SK-N-SH (cell line): Measurements from ENCODE around the gene PCP2. TPM values are rescaled to one million over a fixed set of nuclear protein-coding genes. Genes with fewer than 3 reads are reported as not detected.

Experiments used
- CTCF ChIA-PET: fragments of 300-600, 350-600 bp; formaldehyde crosslinking; extraction: SDS; loops from one replicate; lab custom pipeline; 2021; lab: Yijun Ruan, JAX
- POLR2A ChIA-PET: fragments of 350-600 bp; sonication (Branson Sonifier 250); formaldehyde crosslinking; extraction: SDS; loops from one replicate; lab custom pipeline; 2020; ENCODE audit warnings: antibody characterized with exemption, inconsistent platforms; lab: Yijun Ruan, JAX
- DNase-seq: peaks from one replicate; pipeline ENCODE4 v3.0.0; 2012
- H2AFZ ChIP-seq: fragments of 200-600 bp; sonication (generic); 2 replicates; pipeline ENCODE4 v1.8.1; 2016; ENCODE audit warnings: antibody characterized with exemption, mild to moderate bottlenecking, low read depth
- H3F3A ChIP-seq: fragments of 200-600 bp; sonication (generic); replicated peaks from 2 replicates; pipeline ENCODE3; 2016; ENCODE audit warnings: antibody characterized with exemption, mild to moderate bottlenecking; ENCODE audit not compliant: insufficient read depth
- H3K27ac ChIP-seq, 2 experiments: fragments of 200-500 bp in 1 of 2; fragments of 200-600 bp in 1 of 2; sonication (Bioruptor generic) in 1 of 2; sonication (generic), shearing (Covaris generic) in 1 of 2; 2 replicates each; pipeline versions ENCODE4 v1.5.1 to v1.6.1; 2014 to 2016; ENCODE audit warnings: low read depth in 2 of 2, inconsistent platforms in 1 of 2, low read length in 1 of 2, mild to moderate bottlenecking in 1 of 2, mixed read lengths in 1 of 2
- H3K27me3 ChIP-seq: fragments of 200-600 bp; sonication (generic), shearing (Covaris generic); 2 replicates; pipeline ENCODE4 v1.6.1; 2016; ENCODE audit warnings: mixed run types; ENCODE audit not compliant: insufficient read depth
- H3K36me3 ChIP-seq, 2 experiments: fragments of 200-500 bp in 1 of 2; fragments of 200-600 bp in 1 of 2; sonication (Bioruptor generic) in 1 of 2; sonication (generic) in 1 of 2; replicated peaks in 1 of 2; 2 replicates each; pipeline versions ENCODE3 to v1.5.1; 2014 to 2016; ENCODE audit warnings: low read length in 1 of 2, mild to moderate bottlenecking in 1 of 2; ENCODE audit not compliant: insufficient read depth in 2 of 2, control insufficient read depth in 1 of 2
- H3K4me1 ChIP-seq, 2 experiments: fragments of 200-500 bp in 1 of 2; fragments of 200-600 bp in 1 of 2; sonication (Bioruptor generic) in 1 of 2; sonication (generic), shearing (Covaris generic) in 1 of 2; 2 replicates each; pipeline versions ENCODE4 v1.5.1 to v1.6.1; 2014 to 2016; ENCODE audit warnings: low read depth in 1 of 2, low read length in 1 of 2, mixed run types in 1 of 2; ENCODE audit not compliant: insufficient read depth in 2 of 2, control insufficient read depth in 1 of 2
- H3K4me2 ChIP-seq: fragments of 200-600 bp; sonication (generic), shearing (Covaris generic); 2 replicates; pipeline ENCODE4 v1.6.1; 2017; ENCODE audit warnings: mixed run types
- H3K4me3 ChIP-seq, 2 experiments: fragments of 200-500 bp in 1 of 2; fragments of 200-600 bp in 1 of 2; sonication (Bioruptor generic) in 1 of 2; sonication (generic), shearing (Covaris generic) in 1 of 2; 2 replicates each; pipeline versions ENCODE4 v1.5.1 to v1.8.1; 2014 to 2016; ENCODE audit warnings: low read depth in 2 of 2, inconsistent platforms in 1 of 2, low read length in 1 of 2, mild to moderate bottlenecking in 1 of 2, mixed read lengths in 1 of 2, moderate library complexity in 1 of 2
- H3K79me2 ChIP-seq: fragments of 200-600 bp; sonication (generic); 2 replicates; pipeline ENCODE4 v1.8.1; 2017; ENCODE audit warnings: mild to moderate bottlenecking; ENCODE audit not compliant: insufficient read depth
- H3K9ac ChIP-seq: fragments of 200-600 bp; sonication (generic); 2 replicates; pipeline ENCODE4 v1.6.1; 2017; ENCODE audit warnings: mixed run types
- H3K9me2 ChIP-seq: fragments of 200-600 bp; sonication (generic); 2 replicates; pipeline ENCODE4 v1.6.1; 2017; ENCODE audit warnings: mixed run types
- H3K9me3 ChIP-seq: fragments of 200-600 bp; sonication (generic); 2 replicates; pipeline ENCODE4 v1.6.1; 2017; ENCODE audit warnings: mixed run types, mild to moderate bottlenecking, moderate library complexity
- H4K20me1 ChIP-seq: fragments of 200-600 bp; sonication (generic); 2 replicates; pipeline ENCODE4 v1.6.1; 2017; ENCODE audit warnings: mild to moderate bottlenecking, mixed run types; ENCODE audit not compliant: insufficient read depth
- CHD2 ChIP-seq: fragments of 150-350 bp; IDR thresholded peaks from 2 replicates; pipeline ENCODE4 v1.6.1; 2018; ENCODE audit warnings: low read length; ENCODE audit not compliant: partially characterized antibody
- FOSL2 ChIP-seq: IDR thresholded peaks from 2 replicates; pipeline ENCODE4 v1.4.0; 2012; ENCODE audit warnings: low read depth, mild to moderate bottlenecking, moderate library complexity, borderline replicate concordance
- GABPA ChIP-seq: IDR thresholded peaks from 2 replicates; pipeline ENCODE4 v1.4.0; 2012; ENCODE audit warnings: low read depth, mild to moderate bottlenecking
- NFIC ChIP-seq: IDR thresholded peaks from 2 replicates; pipeline ENCODE4 v1.4.0; 2012; ENCODE audit warnings: borderline replicate concordance
- PBX3 ChIP-seq: IDR thresholded peaks from 2 replicates; pipeline ENCODE4; 2012
- RCOR1 ChIP-seq: fragments of 150-350 bp; IDR thresholded peaks from 2 replicates; pipeline ENCODE4 v1.6.1; 2017; ENCODE audit warnings: antibody characterized with exemption, low read length
- RXRA ChIP-seq: IDR thresholded peaks from 2 replicates; pipeline ENCODE4 v1.4.0; 2012; ENCODE audit warnings: low read depth, mild to moderate bottlenecking, borderline replicate concordance
- SIN3A ChIP-seq: IDR thresholded peaks from 2 replicates; pipeline ENCODE4 v1.6.1; 2012; ENCODE audit warnings: low read depth, mild to moderate bottlenecking, low read length, moderate library complexity, borderline replicate concordance
- TEAD4 ChIP-seq: IDR thresholded peaks from 2 replicates; pipeline ENCODE4 v1.4.0; 2012; ENCODE audit warnings: mild to moderate bottlenecking, borderline replicate concordance; ENCODE audit not compliant: insufficient read depth
- WGBS: methylation state at CpG from one replicate; pipeline ENCODE4 v1.1.6; 2017; ENCODE audit warnings: low lambda C conversion rate; 5-methylcytosine and 5-hydroxymethylcytosine counted together
- polyA plus RNA-seq, 3 experiments: library from polyadenylated mRNA; depleted of rRNA; stranded (reverse); fragments of >200 nt; gene quantifications; 2 replicates each; pipeline ENCODE4 v1.2.3, GENCODE V29; 2012
- TF ChIP-seq, protein P1 (sequence below): IDR thresholded peaks from 2 replicates; pipeline ENCODE4 v1.6.1; 2012; ENCODE audit warnings: mild to moderate bottlenecking, low read depth, low read length, moderate library complexity

Gene PCP2
- polyA plus RNA-seq, 1 of the 3 experiments (the other 2 are of a cell fraction) = not detected

- ChIA-PET CTCF (interaction anchor here (0.6 to 4.3 kb wide), 6 partner anchors 11 to 635 kb away, joined by 3 to 16 read pairs (median 4); partner anchors contain the start of gene TRAPPC5), POLR2A (no interaction called here)
- Histone ChIP-seq H3K27ac (no peak overlapping the region), H3K4me2 (no peak overlapping the region), H3K36me3 (no peaks in the 10 kb centered on the region), H3K27me3 (peaks cover 58% of the 10 kb centered on the region), H3K9me2 (no peaks in the 10 kb centered on the region), H3K9me3 (no peaks in the 10 kb centered on the region), H3K79me2 (no peaks in the 10 kb centered on the region), H4K20me1 (no peaks in the 10 kb centered on the region), H3K9ac (no peak overlapping the region), H3F3A (no peaks in the 10 kb centered on the region), H2AFZ (no peak overlapping the region), H3K4me1 (no peaks in the 10 kb centered on the region), H3K4me3 (no peak overlapping the region)
- TF ChIP-seq PBX3 = no peak
- TF ChIP-seq RXRA = no peak
- 24% methylated on average over 7 of the region's 9 CpGs for WGBS
- no peak for DNase-seq
Observed at GRCh38 chr19:7669641-7670040, 36.1 kb upstream of the PCP2 start.

DNA sequence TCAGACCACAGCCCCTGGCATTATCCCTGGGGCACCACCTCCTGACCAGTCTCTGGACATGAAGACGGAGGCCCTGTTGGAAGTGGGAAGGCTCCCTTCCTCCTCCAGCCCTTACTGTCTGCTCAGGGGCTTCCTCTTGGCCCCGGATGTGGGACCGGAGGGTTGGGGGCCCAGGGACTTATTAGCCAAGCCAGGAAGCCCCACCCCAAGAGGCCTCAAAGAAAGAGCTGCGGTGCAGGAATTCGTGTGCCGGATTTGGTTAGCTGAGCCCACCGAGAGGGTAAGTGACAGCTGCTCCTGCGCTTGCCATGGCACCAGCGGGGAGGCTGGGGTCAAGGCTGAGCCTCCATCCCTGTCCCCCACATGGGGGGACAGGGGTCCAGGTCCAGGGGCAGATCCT, 35.3 kb upstream of the PCP2 start, which contains the start of gene RETN:
Gene RETN (plus strand): TSS at position 208 of the 400 bp plus-strand sequence. CDS start 278 bp downstream, outside the sequence.
- ChIA-PET POLR2A (no interaction called here), CTCF (interaction anchor here (0.6 to 4.3 kb wide), 6 partner anchors 12 to 315 kb away, joined by 3 to 16 read pairs (median 6); partner anchors contain the start of gene TRAPPC5)
- H3K79me2 ChIP-seq = no peaks in the 10 kb centered on the region
- no peaks in the 10 kb centered on the region for H3F3A ChIP-seq
- H3K27ac ChIP-seq = no peak within 1 kb of the TSS
- peaks cover 66% of the 10 kb centered on the region for H3K27me3 ChIP-seq
- H4K20me1 ChIP-seq = no peaks in the 10 kb centered on the region
- H3K36me3 ChIP-seq = no peaks in the 10 kb centered on the region
- no peak within 1 kb of the TSS for H2AFZ ChIP-seq
- DNase-seq = no peak
- TF ChIP-seq FOSL2 = no peak
- TF ChIP-seq RCOR1 = no peak
- no peak for TF ChIP-seq NFIC
- TF ChIP-seq SIN3A = no peak
- TF ChIP-seq CHD2 = no peak
- TF ChIP-seq TEAD4 = no peak
- TF ChIP-seq GABPA = no peak
- TF ChIP-seq, protein P1, sequence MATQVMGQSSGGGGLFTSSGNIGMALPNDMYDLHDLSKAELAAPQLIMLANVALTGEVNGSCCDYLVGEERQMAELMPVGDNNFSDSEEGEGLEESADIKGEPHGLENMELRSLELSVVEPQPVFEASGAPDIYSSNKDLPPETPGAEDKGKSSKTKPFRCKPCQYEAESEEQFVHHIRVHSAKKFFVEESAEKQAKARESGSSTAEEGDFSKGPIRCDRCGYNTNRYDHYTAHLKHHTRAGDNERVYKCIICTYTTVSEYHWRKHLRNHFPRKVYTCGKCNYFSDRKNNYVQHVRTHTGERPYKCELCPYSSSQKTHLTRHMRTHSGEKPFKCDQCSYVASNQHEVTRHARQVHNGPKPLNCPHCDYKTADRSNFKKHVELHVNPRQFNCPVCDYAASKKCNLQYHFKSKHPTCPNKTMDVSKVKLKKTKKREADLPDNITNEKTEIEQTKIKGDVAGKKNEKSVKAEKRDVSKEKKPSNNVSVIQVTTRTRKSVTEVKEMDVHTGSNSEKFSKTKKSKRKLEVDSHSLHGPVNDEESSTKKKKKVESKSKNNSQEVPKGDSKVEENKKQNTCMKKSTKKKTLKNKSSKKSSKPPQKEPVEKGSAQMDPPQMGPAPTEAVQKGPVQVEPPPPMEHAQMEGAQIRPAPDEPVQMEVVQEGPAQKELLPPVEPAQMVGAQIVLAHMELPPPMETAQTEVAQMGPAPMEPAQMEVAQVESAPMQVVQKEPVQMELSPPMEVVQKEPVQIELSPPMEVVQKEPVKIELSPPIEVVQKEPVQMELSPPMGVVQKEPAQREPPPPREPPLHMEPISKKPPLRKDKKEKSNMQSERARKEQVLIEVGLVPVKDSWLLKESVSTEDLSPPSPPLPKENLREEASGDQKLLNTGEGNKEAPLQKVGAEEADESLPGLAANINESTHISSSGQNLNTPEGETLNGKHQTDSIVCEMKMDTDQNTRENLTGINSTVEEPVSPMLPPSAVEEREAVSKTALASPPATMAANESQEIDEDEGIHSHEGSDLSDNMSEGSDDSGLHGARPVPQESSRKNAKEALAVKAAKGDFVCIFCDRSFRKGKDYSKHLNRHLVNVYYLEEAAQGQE = no peak
- H3K9me2 ChIP-seq = no peaks in the 10 kb centered on the region
- WGBS = 40% methylated on average over 5 of the region's 9 CpGs
- H3K9me3 ChIP-seq = no peaks in the 10 kb centered on the region
- H3K4me3 ChIP-seq = no peak within 1 kb of the TSS
- no peak within 1 kb of the TSS for H3K4me2 ChIP-seq
- no peaks in the 10 kb centered on the region for H3K4me1 ChIP-seq
- H3K9ac ChIP-seq = no peak within 1 kb of the TSS
